ENCODE data around the gene MAP3K4.

MAP3K4 gene

GRCh38 chr6:161125591-161125990 lies 134.0 kb downstream of the MAP3K4 start:
- no peak for DNase-seq (ENCODE audit: low read depth)
- H3K4me3 ChIP-seq (ENCODE audit: low read depth, low read length), result no peak overlapping the region
- TF ChIP-seq, protein P1, sequence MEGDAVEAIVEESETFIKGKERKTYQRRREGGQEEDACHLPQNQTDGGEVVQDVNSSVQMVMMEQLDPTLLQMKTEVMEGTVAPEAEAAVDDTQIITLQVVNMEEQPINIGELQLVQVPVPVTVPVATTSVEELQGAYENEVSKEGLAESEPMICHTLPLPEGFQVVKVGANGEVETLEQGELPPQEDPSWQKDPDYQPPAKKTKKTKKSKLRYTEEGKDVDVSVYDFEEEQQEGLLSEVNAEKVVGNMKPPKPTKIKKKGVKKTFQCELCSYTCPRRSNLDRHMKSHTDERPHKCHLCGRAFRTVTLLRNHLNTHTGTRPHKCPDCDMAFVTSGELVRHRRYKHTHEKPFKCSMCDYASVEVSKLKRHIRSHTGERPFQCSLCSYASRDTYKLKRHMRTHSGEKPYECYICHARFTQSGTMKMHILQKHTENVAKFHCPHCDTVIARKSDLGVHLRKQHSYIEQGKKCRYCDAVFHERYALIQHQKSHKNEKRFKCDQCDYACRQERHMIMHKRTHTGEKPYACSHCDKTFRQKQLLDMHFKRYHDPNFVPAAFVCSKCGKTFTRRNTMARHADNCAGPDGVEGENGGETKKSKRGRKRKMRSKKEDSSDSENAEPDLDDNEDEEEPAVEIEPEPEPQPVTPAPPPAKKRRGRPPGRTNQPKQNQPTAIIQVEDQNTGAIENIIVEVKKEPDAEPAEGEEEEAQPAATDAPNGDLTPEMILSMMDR (IDR thresholded peaks at IDR 0.05; ENCODE audit: control insufficient read depth, extremely low read depth, insufficient read depth), result no peak

GRCh38 chr6:161127071-161127740 lies 135.6 kb downstream of the MAP3K4 start:
- no peak overlapping the region for H3K4me3 ChIP-seq (ENCODE audit: low read depth, low read length)
- TF ChIP-seq, protein P1 (IDR thresholded peaks at IDR 0.05; ENCODE audit: control insufficient read depth, extremely low read depth, insufficient read depth), result no peak
- DNase-seq (ENCODE audit: low read depth), result no peak

GRCh38 chr6:161128230-161128629 lies 136.7 kb downstream of the MAP3K4 start:
- TF ChIP-seq, protein P1 (IDR thresholded peaks at IDR 0.05; ENCODE audit: control insufficient read depth, extremely low read depth, insufficient read depth), result no peak
- DNase-seq (ENCODE audit: low read depth), result no peak
- H3K4me3 ChIP-seq (ENCODE audit: low read depth, low read length), result no peak overlapping the region

DNA sequence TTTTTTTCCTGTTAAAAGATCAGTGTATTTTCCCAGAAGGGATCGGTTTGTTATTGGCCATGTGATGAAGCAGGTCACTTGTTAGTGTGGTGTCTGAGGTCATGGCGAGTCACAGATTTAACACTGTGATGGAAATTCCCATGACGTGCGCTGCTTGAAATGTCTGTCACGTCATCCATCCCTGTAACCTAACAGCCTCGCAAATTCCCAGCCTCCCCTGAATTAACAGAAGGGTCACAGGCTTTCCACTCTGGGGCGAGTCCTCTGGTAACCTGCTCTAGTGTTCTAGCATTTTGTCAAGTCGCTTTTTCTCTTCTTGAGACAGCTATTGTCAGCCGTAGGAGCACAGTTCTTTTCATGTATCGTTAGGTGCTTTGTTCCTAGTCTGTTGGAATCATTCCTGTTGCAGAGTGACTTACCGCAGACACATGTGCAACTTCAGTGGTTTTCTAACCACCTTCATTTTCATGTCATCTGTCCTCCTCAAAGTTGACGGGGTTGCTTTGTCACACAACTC lies 137.2 kb downstream of the MAP3K4 start:
- TF ChIP-seq, protein P1 (IDR thresholded peaks at IDR 0.05; ENCODE audit: control insufficient read depth, extremely low read depth, insufficient read depth), result no peak
- no peak for DNase-seq (ENCODE audit: low read depth)

DNA sequence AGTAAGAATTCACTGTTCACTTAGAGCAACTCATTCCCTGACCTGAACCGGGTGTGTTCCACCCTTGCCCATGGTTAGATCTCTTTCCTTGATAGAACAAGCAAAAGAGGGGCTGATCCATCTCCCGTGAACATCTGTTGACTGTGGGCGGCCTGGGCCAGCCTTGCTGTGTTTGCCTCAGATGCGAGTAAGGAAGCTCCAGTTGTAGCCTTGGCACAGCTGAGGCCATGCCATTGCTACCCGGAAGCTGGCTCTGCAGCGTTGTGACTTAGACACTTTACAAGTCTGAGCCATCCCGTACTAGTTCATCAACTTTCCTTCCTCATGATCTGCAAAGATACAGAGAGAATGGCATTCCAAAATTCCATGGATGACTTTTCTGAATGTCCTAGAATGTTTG lies 139.0 kb downstream of the MAP3K4 start:
- H3K4me3 ChIP-seq (ENCODE audit: low read depth, low read length), result no peak overlapping the region
- TF ChIP-seq, protein P1 (IDR thresholded peaks at IDR 0.05; ENCODE audit: control insufficient read depth, extremely low read depth, insufficient read depth), result no peak
- peak; percentile 71 for DNase-seq (ENCODE audit: low read depth)

More for the DNA sequence above, 137.2 kb downstream of the MAP3K4 start:
- H3K4me3 ChIP-seq (ENCODE audit: low read depth, low read length), result no peak overlapping the region

DNA sequence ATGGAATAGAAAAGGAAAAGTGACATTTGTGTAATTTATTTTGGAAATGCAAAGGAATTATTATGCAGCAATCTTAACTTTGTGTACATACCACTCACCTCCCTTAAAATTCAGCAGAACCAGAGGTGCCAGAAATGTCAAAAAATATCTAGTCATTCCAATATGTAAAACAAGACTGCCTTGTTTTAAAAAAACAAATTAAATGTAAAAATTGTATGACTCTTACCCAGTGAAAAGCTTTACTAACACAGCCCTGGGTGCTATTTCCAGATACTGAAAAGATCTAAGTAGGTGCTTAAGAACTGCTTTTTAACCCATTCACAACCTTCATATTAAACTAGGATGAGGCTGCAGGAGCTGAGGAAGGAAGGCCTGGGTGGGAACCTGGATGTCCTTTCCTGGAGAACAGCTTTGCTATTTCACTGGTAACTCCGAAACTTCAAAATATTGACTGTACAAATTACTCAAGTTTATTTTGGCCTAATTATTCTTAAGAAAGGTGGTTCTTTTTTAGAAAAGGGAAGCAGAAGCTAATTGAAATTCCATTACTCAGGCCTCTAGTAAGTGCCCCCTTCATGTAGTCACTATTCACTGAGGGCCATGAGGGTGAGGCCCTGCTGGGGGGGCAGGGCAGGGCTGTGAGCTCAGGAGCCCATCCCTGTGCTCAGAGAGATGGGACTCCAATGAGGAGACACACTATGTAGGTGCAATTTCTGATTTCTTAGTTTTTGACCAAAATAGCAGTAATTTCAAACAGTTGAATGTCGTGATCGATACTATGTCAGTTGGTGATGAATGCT lies 139.6 kb downstream of the MAP3K4 start:
- TF ChIP-seq, protein P1 (IDR thresholded peaks at IDR 0.05; ENCODE audit: control insufficient read depth, extremely low read depth, insufficient read depth), result no peak
- no peak for DNase-seq (ENCODE audit: low read depth)

More for the DNA sequence above, 139.6 kb downstream of the MAP3K4 start:
- no peak overlapping the region for H3K4me3 ChIP-seq (ENCODE audit: low read depth, low read length)

Data from LNCaP clone FGC (cell line).